GM03348 (cell line): ENCODE results near the gene NAV1.
A peak's percentile ranks its signal among the peaks of the same experiment; 100 is the strongest.
"Not testable (repeated sequence)": the region's sequence is repeated elsewhere in the genome, so short reads cannot be mapped to it uniquely, and the experiment has no call there.

Experiments used
- DNase-seq: peaks from one replicate; pipeline ENCODE4 v3.0.0; 2012; ENCODE audit warnings: low spot score

Gene NAV1

DNA sequence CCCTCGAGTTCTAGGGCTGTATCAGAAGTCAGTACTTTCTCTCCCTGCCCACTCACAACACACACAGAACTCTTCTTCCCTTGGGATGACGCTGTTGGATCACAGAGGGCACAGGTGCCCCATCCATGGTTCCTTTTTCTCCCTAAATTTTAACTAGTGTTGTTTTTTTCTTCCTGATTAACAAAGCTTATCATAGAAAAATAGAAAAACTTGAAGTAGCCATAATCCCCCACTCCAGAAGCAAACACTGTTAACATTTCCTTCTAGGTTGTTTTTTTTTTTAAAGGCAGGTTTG is 27.5 kb downstream of the NAV1 start:
- no peak for DNase-seq

DNA sequence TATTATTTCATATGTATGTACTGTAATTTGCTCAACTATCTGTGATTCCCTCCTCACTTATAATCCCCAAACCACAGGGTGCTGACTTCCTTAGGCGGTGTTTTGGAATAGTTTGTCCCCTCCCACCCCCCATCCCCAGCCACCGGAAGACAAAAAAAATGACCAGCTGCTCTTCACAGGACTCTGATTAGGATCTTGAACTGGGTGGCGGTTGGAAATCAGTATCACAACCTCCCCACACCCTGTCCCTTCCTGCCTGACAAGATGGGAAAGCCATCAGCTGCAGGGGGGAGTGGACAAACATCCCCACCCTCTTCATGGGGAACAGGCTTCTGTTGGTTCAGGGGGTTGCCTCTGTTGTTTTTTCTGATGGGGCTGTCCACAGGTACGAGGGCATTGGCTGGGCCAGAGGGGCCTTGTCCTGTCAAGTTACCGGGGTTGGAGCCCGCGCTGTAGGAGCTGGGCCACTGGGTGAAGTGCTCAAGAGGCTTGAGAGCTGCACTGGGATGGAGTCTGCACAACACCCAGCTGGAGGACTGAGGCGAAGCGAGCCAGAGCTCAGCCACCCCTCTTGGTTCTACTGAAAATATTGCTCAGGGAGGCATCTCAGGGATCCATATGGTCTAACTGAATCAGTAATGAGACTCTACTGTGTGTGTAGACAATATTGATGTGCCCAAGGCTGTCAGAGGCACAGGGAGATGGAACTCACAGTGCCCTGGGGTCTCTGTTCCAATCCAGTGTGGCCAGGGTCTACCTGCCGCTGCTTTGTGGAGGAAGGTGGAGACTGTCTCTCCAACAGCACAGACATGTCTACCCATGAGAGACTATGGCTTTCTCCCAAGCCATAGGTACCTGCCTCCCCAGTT is 28.2 kb downstream of the NAV1 start:
- no peak for DNase-seq

- no peak for DNase-seq
Measured at GRCh38 chr1:201568265-201568664, 29.3 kb downstream of the NAV1 start.

- no peak for DNase-seq
Measured at GRCh38 chr1:201568859-201569294, 29.9 kb downstream of the NAV1 start.

DNA sequence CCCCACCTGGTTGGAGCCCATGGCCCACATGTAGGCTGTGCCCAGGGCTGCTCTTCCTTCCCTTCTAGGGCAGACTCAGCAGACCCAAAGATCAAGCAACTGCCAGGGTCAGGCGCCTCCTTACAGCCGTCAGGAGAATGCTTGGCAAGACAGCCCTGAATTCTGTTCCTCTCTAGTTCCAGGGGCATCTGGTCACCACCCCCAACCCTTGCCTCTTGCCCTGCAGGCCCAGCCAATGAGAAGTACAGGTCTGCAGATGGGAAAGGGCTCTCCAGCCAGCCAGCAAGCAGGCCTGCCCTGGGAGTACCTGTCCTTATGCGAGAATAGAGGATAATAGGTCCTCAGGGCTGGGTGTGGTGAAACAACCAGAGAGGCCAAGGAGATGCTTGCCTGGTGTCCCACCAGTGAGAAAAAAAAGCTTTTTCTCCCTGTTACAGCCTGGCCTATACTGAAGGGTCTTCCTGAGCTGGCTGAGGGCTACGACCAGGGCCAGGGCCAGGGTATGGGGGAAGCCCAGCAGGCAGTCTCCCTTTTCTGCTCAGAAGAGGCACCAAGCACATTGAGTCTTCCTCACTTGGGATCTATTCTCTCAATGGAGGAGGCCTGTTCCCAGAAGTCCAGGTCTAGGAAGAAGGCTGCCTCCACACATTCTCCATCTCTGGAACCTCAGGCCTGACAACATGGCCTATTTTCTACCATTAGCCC is 31.4 kb downstream of the NAV1 start:
- DNase-seq: no peak

DNA sequence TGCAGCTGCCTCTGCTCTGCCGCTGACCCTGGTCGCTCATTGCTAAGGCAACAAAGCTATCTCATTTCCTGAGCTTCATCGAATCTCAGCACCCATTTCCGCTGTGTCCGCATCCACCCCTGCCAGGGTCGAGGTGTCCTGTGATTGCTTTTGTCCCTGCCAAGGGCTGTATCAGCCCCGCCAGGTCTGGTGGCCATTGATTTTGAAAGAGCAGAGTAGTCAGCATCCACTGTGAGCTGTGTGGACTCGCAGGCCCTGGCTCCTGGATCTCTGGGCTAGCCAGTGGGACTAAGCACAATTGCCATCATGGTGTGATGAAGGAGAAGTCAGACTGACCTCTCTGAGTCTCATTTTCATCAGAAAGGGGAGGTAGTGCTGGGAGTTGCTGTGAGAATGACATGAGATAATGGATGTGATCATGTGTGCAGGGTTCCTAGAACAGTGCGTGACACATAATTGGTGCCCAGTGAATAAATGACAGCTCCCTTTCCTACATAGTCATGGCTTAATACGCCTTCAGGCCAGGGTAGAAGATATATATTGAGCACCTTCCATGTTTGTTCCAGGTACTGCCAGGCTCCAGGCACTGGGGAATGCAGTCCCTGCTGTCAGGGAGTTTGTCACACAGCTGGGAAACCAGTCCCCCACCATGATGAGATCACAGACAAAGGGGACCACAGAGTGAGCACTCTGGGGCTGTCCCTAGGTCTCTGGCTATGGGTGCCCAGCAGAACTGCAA is 32.1 kb downstream of the NAV1 start:
- no peak for DNase-seq

GRCh38 chr1:201573030-201573429 is 34.1 kb downstream of the NAV1 start:
- no peak for DNase-seq

DNA sequence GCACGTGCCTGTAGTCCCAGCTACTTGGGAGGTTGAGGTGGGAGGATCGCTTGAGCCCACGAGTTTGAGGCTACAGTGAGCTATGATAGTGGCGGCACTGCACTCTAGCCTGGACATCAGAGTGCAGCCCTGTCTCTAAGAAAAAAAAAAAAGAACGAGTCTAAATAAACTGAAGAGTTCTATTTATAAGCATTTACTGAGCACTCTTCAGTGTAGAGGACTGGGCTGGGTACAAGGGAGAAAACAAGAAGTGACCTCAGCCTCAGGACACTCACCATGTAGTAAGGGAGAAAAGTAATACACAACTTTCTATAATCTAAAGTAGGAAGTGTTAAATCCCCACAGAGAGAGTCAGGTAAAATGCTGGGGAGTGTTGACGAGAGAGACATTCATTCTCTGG is 35.0 kb downstream of the NAV1 start:
- no peak for DNase-seq

DNA sequence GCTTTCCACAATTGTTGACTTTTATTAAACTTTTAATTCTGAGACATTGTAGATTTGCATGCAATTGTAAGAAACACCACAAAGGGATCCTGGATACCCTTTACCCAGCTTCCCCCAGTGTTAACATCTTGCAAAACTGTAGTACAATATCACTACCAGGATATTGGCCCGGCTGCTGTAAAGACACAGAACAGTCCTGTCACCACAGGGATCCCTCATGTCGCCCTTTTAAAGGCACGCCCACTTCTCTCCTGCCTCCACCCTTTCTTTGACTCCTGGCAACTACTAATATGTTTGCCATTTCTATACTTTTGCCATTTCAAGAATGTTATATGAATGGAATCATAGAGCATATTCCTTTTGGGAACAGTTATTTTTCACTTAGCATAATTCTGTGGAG is 37.0 kb downstream of the NAV1 start:
- DNase-seq: no peak

- no peak for DNase-seq
Measured at GRCh38 chr1:201576914-201577313, 38.0 kb downstream of the NAV1 start.

DNA sequence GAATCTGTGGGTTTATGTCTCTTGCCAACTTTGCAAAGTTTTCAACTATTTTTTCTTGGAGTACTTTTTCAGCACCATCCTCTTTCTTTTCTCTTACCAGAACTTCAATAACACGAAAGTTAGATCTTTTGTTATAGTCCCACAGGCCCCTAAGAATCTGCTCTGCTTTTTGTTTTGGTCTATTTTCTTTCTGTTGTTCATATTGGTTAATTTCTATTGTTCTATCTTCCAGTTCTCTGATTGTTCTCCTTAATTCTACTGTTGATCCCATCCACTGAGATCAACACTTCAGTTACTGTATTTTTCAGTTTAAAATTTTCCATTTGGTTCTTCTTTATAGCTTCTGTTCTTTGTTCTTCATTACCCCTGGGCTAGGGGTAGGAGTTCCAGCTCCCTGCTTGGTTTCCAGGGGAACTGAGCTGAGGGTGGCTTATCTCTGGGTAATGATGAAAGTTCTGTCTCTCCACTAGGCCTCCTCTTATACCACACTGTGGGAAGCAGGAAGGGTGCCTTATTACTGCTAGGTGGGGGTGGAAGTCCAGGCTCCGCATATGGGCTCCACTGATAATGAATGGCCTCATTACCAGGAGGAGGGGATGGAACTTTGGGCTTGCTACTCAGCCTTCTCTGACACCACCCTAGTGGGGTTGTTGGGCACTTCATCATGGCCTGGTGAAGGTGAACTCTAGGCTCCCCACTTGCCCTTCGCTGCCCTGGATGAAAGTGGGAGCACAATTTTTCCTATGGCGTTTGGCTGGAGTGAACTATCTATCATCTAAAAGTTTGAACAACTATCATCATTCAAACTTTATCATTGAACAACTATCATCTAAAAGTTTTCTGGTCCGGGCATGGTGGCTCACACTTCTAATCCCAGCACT is 39.3 kb downstream of the NAV1 start:
- DNase-seq: no peak

- DNase-seq: not testable (repeated sequence)
Measured at GRCh38 chr1:201581371-201581770, 42.4 kb downstream of the NAV1 start.

DNA sequence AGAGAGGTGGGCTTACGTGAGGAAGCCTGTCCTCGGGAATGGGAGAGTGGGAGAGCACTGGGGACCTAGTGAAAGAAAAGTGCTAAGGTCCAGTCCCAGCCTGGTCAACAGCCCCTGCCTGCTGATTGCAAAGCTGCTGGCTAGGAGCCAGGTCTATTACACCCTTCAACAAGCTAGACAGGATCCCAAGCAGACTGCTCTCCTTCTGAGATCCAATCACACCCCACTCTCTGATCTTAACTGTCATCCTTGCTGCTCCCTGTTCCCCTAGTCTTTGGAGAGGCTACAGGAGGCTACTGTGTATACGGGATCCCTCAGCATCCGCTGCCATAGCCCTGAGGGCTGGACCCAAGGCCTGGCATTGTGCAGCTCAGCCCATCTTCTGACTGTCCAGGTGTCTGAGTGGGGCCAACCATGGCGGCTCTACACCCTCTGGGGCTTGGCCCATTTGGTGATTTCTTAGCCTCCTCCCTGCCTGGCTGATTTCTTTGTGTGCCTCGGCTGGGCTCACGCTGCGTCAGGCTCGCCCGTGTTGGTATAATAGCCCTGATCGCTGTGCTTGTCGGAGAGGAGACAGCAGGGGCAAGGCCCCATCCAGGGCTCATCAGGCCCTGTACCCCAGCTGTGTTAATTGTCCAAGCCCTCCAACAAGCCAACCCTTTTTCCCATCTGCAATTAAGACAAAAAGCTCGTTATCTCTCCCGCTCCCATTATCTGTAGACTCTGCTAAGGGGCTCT is 43.9 kb downstream of the NAV1 start:
- DNase-seq: peak; percentile 54

- DNase-seq: no peak
Measured at GRCh38 chr1:201583663-201584062, 44.7 kb downstream of the NAV1 start.

DNA sequence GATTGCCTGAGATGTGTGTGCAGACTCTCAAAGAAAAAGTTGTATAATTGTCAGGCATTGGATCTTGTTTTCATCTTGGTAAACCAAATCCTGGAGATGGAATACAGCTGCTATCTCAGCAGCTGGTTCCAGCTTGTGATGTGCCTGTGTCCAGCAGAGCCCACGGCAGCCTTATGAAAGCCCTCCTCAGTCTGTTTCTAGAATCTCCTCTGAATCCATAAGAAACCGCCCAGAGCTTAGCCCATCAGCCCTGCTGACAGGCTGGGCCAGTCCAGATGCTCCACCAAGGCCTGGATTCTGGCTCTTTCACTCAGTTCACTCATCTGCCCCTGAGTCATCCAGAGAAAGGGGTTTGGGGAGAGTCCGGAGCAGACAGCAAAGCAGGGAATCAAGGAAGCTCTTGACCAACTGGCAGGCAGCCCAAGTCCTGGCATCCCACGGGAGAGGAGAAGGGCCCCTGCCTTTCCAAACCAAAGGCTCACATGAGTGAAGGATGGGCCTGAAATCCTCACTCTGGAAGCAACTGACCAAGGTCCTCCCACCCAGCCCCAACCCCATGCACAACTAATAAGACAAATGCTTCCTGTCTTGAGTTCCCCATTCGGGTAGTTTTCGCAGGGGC is 45.7 kb downstream of the NAV1 start:
- DNase-seq: peak; percentile 80

DNA sequence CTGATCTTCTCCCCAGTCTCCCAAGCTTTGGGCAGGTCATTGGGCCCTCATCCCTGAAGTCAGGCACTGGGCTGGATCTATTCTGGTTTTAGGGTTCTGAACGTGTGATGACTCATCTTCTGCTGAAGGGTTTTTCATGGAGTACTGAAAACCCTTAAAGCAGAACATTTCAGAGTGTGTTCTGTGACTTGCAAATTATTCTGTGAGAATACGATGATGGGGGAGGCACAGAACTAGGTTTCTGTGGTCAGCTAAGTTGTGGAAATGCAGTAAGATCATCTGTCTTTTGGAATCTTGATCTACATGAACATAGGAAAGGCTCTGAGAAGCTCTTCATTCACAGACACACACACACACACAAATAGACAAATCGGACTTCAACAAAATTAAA is 46.2 kb downstream of the NAV1 start:
- DNase-seq: no peak

- DNase-seq: no peak
Measured at GRCh38 chr1:201585901-201586300, 47.0 kb downstream of the NAV1 start.

DNA sequence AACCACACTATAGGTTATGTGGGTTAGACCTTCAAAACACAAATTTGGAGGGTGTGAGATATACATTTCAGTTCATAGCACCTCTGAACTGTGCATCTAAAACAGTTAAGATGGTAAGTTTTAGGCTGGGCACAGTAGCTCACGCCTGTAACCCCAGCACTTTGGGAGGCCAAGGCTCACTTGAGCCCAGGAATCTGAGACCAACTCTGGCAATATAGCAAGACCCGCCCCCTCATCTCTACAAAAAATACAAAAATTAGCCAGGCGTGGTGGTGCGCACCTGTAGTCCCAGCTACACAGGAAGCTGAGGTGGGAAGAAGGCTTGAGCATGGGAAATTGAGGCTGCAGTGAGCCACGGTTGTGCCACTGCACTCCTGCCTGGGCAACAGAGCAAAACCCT is 47.9 kb downstream of the NAV1 start:
- no peak for DNase-seq

GRCh38 chr1:201587729-201588128 is 48.8 kb downstream of the NAV1 start:
- no peak for DNase-seq
